ENCODE results near the gene RHO.

The RHO gene

DNA sequence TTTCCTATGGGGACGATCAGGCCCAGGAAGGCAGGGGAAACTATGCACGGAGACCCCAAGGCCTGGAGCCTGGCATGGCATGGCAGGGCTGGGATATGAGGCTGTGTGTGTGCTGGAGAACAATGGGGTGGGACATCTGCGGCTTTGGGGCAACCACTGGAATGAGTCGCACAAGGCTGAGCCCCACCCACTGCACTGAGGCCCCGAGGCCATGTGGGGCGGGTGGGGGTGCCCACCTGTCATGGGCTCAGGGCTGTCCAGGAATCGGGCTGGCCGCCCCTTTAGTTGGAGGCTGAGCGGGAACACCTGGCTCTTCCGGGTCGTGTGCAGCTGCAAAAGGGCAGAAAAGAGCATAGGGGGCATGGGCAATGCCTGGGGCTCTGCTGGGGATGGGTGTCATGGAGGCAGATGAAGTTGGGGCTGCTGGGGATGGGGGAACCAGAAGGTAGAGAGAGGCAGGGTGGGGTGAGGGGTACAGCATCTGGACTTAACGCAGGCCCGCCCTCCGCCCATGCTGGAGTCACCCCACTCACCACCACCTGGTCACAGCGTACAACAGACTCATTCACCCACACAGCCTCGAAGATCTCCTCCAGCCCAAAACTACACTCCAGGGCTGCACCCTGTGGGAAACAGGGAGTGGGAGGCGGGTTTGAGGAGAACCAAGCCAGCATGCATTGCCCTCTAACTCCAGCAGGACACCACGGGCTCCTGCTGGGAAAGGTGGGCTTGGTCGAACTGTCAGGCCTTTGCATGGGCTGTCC, 47.0 kb downstream of the RHO start:
- no peak for TF ChIP-seq EZH2 (IDR thresholded peaks at IDR 0.05; ENCODE audit: borderline replicate concordance, low read length)
- TF ChIP-seq, protein P1, sequence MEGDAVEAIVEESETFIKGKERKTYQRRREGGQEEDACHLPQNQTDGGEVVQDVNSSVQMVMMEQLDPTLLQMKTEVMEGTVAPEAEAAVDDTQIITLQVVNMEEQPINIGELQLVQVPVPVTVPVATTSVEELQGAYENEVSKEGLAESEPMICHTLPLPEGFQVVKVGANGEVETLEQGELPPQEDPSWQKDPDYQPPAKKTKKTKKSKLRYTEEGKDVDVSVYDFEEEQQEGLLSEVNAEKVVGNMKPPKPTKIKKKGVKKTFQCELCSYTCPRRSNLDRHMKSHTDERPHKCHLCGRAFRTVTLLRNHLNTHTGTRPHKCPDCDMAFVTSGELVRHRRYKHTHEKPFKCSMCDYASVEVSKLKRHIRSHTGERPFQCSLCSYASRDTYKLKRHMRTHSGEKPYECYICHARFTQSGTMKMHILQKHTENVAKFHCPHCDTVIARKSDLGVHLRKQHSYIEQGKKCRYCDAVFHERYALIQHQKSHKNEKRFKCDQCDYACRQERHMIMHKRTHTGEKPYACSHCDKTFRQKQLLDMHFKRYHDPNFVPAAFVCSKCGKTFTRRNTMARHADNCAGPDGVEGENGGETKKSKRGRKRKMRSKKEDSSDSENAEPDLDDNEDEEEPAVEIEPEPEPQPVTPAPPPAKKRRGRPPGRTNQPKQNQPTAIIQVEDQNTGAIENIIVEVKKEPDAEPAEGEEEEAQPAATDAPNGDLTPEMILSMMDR (IDR thresholded peaks at IDR 0.05; ENCODE audit: low read length): no peak
- no peaks in the 10 kb centered on the region for H3K36me3 ChIP-seq (ENCODE audit: insufficient read depth, low read length)

DNA sequence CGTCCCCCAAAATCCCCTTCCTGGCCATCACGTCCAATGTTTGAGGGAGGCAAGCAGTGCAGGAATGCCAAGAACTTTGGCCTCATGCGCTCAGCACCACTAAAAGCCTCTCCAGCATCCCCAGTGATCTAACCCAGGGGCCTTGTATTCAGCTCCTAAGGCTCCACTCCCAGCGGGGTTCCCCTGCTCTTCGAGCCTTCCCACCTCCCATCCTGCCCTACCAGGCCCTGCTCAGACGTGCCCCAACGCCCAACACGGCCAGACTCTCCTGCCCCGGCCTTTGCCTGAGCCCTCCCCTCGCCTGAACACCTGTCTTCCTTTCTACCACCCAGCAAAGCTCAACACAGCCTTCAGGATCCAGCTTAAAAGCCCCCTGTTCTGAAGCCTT, 47.6 kb downstream of the RHO start:
- Histone ChIP-seq H3K79me2 (ENCODE audit: insufficient read depth, low read length) (no peaks in the 10 kb centered on the region), H3K27ac (ENCODE audit: low read depth, low read length, poor library complexity, severe bottlenecking) (peak overlapping the region; percentile 97), H3K27me3 (ENCODE audit: insufficient read depth, low read length) (no peaks in the 10 kb centered on the region), H3F3A (ENCODE audit: insufficient read depth, low read length) (no peaks in the 10 kb centered on the region), H3K9me2 (ENCODE audit: low read depth, low read length) (no peaks in the 10 kb centered on the region), H3K4me1 (ENCODE audit: insufficient read depth, low read length, severe bottlenecking) (peaks cover 41% of the 10 kb centered on the region), H3K4me2 (ENCODE audit: low read length) (peak overlapping the region; percentile 40; the same call in 1 of the 2 replicates), H3K9me3 (ENCODE audit: low read length) (no peaks in the 10 kb centered on the region), H2AFZ (ENCODE audit: low read length) (no peak overlapping the region), H4K20me1 (ENCODE audit: insufficient read depth, low read length) (no peaks in the 10 kb centered on the region), H3K4me3 (ENCODE audit: low read depth, low read length, poor library complexity, severe bottlenecking) (no peak overlapping the region), H3K36me3 (ENCODE audit: insufficient read depth, low read length) (no peaks in the 10 kb centered on the region), H3K9ac (ENCODE audit: low read length) (peak overlapping the region; percentile 39; the same call in 1 of the 2 replicates)
- TF ChIP-seq, protein P1 (IDR thresholded peaks at IDR 0.05; ENCODE audit: low read length): no peak
- no peak for TF ChIP-seq EZH2 (IDR thresholded peaks at IDR 0.05; ENCODE audit: borderline replicate concordance, low read length)

More for the DNA sequence above, 47.0 kb downstream of the RHO start:
- peaks cover 41% of the 10 kb centered on the region for H3K4me1 ChIP-seq (ENCODE audit: insufficient read depth, low read length, severe bottlenecking)
- H2AFZ ChIP-seq (ENCODE audit: low read length): no peak overlapping the region
- H3K4me3 ChIP-seq (ENCODE audit: low read depth, low read length, poor library complexity, severe bottlenecking): no peak overlapping the region
- no peaks in the 10 kb centered on the region for H3F3A ChIP-seq (ENCODE audit: insufficient read depth, low read length)
- H3K4me2 ChIP-seq (ENCODE audit: low read length): peak overlapping the region; percentile 40; the same call in 1 of the 2 replicates
- no peaks in the 10 kb centered on the region for H3K9me2 ChIP-seq (ENCODE audit: low read depth, low read length)
- peak overlapping the region; percentile 97 for H3K27ac ChIP-seq (ENCODE audit: low read depth, low read length, poor library complexity, severe bottlenecking)
- no peaks in the 10 kb centered on the region for H3K9me3 ChIP-seq (ENCODE audit: low read length)
- no peaks in the 10 kb centered on the region for H3K27me3 ChIP-seq (ENCODE audit: insufficient read depth, low read length)
- H3K9ac ChIP-seq (ENCODE audit: low read length): peak overlapping the region; percentile 39; the same call in 1 of the 2 replicates
- H3K79me2 ChIP-seq (ENCODE audit: insufficient read depth, low read length): no peaks in the 10 kb centered on the region
- no peaks in the 10 kb centered on the region for H4K20me1 ChIP-seq (ENCODE audit: insufficient read depth, low read length)

DNA sequence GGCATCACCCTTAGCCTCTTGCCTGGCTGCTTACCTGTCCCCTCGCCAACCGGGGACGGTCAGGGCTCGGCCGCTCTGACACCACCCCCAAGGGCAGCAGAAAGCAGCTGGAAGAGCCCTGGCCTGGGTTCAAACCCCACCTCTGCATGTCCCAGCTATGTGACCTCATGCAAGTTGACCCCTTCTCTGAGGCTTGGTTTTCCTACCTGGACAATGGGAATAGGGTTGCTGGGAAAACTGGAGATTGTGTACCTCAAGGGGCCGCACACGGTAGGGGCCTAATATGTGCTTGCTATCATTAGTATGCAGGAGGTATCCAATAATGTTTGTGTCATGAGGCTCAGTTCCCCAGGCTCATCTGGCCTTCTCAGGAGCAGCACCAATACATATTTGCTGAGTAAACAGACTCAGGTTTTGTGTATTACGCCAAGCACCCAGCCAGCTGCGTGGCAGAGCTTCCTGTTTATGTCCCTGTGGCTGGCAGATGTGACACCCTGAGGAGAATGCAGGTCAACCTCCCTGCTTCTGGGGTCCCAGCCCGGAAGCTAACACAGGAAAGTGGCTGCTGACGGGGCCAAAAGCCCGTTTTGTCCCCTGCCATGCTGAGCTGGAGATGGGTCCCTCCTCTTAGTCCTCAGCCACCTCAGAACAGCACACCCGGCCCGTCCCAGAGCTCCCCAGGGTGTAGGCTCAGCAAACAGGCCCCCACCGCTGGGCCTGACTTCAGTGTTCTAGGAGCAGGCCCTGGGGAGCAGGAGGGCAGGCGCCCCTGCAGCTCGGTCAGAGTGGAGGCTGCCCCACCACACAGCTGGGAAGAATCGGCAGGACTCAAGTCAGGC, 48.3 kb downstream of the RHO start:
- Histone ChIP-seq H3K9me2 (ENCODE audit: low read depth, low read length) (no peaks in the 10 kb centered on the region), H3K9ac (ENCODE audit: low read length) (peak overlapping the region; percentile 59), H3K9me3 (ENCODE audit: low read length) (no peaks in the 10 kb centered on the region), H3K27ac (ENCODE audit: low read depth, low read length, poor library complexity, severe bottlenecking) (peak overlapping the region; percentile 97), H3K79me2 (ENCODE audit: insufficient read depth, low read length) (no peaks in the 10 kb centered on the region), H4K20me1 (ENCODE audit: insufficient read depth, low read length) (no peaks in the 10 kb centered on the region), H3K4me1 (ENCODE audit: insufficient read depth, low read length, severe bottlenecking) (peaks cover 41% of the 10 kb centered on the region), H2AFZ (ENCODE audit: low read length) (no peak overlapping the region), H3K4me3 (ENCODE audit: low read depth, low read length, poor library complexity, severe bottlenecking) (no peak overlapping the region), H3K36me3 (ENCODE audit: insufficient read depth, low read length) (no peaks in the 10 kb centered on the region), H3K4me2 (ENCODE audit: low read length) (peak overlapping the region; percentile 40; the same call in 1 of the 2 replicates), H3F3A (ENCODE audit: insufficient read depth, low read length) (no peaks in the 10 kb centered on the region), H3K27me3 (ENCODE audit: insufficient read depth, low read length) (no peaks in the 10 kb centered on the region)
- TF ChIP-seq, protein P1 (IDR thresholded peaks at IDR 0.05; ENCODE audit: low read length): no peak
- TF ChIP-seq EZH2 (IDR thresholded peaks at IDR 0.05; ENCODE audit: borderline replicate concordance, low read length): no peak
